ENCODE measurements around the gene SNTA1. TPM values are rescaled to one million over a fixed set of nuclear protein-coding genes. Genes with fewer than 3 reads are reported as not detected.
"Not testable (repeated sequence)": the region's sequence is repeated elsewhere in the genome, so short reads cannot be mapped to it uniquely, and the experiment has no call there.

SNTA1 gene
- total RNA-seq, 1 donor from 2014 or later: 2.6 TPM

DNA sequence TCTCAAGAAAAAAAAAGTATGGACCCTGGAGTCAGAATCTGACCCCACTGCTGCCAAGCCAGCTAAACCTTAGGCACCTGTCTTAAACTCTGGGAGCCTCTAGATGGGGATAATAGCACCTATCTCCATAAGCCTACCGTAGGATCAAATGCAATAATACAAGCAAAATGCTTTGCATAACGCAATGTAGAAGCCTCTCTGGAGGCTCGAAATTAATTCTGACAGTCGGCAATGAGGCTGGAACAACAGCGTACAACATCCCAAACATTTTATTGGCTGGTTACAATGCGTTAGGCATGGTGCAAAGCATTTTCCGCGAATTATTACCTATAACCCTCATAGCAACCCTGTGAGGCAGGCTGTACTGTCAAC is 42.8 kb downstream of the SNTA1 start:
- intact Hi-C loops (cut with micrococcal nuclease): loop anchor here (1.0 to 2.0 kb wide), 3 partner anchors 44 to 593 kb away; partner anchors contain the start of genes ACTL10 and RALY

DNA sequence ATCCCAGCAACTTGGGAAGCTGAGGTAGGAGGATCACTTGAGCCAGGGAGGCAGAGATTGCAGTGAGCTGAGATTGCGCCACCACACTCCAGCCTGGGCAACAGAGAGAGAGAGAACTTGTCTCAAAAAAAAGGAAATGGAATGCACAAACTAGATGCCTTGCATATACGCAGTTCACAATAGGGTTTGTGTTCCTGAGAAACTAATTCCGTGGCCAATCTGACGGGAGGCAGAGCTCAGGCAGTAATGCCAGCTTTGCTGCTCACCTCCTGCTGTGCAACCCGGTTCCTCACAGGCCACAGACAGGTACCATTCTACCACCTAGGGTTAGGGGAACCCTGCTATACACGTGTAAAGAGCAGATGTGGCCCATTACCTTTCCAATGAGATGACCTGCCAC is 43.6 kb downstream of the SNTA1 start:
- intact Hi-C loops (cut with micrococcal nuclease): loop anchor here (2.0 kb wide), 1 partner anchor 267 kb away; the partner anchor contains the start of gene ACTL10

DNA sequence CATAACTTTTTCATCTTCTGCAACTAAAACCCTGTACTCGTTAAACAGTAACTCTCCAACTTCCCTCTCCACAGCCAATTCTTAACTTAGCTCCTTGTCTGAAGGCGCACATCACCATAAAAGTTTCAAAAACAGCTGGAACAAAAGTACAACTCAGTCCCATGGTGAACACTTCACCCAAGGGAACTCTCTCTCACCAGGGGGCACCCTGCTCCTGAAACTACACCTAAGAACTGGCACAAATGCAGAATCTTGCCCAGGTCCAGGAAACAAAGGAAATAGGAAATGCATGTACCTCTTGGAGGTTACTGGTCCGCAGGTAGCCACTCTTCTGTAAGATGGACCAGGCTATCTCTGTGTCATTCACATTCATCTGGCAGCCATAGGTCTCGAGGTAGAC is 48.8 kb downstream of the SNTA1 start:
- intact Hi-C loops (cut with micrococcal nuclease): no loop called here

DNA sequence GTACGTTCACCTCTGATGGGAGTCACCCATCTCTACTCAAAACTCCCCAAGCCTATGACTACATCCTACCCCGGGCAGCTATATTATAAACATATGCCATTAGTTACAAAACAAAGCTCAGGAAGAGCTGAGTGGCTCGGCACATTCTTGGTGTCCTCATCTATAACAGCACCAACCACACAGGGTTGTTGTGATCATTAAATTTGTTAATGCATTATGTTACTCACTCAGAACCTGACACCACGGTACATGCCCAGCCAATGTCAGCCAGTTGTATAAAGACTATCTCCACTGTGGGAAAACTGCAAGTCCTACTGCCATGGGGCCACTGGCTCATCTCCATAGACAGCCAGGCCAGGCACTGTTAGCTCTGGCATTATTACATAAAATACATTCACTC is 50.0 kb downstream of the SNTA1 start:
- intact Hi-C loops (cut with micrococcal nuclease): no loop called here

DNA sequence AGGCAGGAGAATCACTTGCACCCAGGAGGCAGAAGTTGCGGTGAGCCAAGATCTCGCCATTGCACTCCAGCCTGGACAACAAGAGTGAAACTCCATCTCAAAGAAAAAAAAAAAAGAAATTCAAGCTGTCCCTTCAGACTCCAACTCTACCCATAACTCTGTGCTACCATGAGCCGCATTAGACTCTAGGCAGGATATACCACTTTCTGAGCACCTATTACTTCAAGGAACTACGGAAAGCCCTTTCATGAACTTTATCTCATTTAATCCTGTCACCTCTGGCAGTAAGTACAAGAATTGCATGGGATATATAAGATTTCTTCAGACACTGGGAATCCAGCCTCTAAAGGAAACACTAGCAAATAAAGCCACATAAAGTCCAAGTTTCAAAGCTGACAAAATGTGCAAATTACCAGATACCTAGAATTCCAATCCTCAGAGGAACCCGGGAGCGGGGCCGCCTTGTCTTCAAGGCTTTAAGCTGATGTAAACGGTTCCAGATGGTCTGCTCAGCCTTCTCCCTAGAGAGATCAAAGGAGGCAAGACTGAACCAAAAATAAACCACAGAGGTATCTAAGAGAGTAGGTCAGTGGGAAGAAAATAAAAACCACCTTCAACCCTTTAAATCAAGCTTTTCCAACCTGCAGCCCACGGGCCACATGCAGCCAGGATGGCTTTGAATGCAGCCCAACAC is 51.7 kb downstream of the SNTA1 start:
- intact Hi-C loops (cut with micrococcal nuclease): no loop called here

DNA sequence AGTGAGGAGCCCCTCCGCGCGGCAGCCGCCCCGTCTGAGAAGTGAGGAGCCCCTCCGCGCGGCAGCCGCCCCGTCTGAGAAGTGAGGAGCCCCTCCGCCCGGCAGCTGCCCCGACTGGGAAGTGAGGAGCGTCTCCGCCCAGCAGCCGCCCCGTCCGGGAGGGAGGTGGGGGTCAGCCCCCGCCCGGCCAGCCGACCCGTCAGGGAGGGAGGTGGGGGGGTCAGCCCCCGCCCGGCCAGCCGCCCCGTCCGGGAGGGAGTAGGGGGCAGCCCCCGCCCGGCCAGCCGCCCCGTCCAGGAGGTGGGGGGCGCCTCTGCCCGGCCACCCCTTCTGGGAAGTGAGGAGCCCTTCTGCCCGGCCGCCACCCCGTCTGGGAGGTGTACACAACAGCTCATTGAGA is 54.2 kb downstream of the SNTA1 start:
- intact Hi-C loops (cut with micrococcal nuclease): not testable (repeated sequence)

DNA sequence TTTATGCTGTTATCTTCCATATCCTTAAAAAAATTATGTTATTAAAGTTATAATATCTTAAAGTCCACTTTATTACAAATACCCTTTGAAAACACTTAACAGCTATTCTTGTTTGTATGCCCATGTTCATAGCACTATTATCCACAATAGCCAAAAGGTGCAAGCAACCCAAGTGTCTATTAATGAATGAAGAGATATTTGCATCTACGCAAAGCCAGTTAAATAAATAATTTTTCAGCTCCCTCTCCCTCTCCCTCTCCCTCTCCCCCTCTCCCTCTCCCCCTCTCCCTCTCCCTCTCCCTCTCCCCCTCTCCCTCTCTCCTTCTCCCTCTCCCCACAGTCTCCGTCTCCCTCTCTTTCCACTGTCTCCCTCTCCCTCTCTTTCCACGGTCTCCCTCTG is 55.3 kb downstream of the SNTA1 start:
- intact Hi-C loops (cut with micrococcal nuclease): no loop called here

DNA sequence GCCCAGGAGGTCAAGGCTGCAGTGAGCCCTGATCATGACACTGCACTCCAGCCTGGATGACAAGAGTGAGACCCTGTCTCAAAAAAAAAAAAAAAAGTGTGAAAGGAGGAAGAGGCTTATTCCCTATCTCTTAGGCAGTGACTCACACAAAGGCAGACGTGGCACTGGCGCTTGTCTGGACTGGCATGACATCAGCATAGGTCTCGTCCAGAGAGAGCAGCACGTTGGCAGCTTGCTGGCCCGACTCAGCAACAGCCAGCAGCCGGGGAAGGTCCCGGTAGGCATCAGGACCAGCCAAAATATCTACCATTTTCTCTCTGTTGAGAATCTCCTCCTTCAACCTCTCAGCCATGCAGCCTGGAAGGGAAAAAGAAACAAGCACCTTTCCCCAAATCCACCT is 56.4 kb downstream of the SNTA1 start:
- intact Hi-C loops (cut with micrococcal nuclease): no loop called here

DNA sequence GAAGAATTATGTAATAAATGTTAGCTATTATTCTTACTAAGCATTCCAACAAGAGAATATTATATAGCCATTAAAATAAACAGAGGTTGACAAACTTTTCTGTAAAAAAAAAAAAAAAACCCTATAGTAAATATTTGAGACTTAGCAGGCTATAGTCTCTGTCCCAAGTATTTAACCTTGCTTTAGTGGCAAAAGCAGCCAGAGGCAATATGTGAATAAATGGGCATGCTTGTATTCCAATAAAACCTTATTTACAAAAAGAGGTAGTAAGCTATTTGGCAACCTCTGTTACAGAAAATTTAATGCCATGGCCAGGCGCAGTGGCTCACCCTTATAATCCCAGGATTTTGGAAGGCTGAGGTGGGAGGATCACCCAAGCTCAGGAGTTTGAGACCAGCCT is 56.9 kb downstream of the SNTA1 start:
- intact Hi-C loops (cut with micrococcal nuclease): no loop called here

DNA sequence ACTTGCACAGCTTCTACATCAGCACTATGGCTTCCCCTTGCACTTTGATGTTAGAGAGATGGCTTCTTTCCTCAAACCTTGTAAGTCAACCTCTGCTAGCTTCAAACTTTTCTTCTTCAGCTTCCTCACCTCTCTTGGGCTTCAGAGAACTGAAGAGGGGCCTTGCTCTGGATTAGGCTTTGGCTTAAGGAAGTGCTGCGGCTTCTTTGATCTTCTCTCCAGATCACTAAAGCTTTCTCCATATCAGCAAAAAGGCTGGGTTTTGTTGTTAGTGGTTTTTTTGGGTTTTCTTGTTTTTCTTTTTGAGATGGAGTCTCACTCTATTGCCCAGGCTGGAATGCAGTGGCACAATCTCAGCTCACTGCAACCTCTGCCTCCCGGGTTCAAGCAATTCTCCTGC is 66.2 kb downstream of the SNTA1 start:
- intact Hi-C loops (cut with micrococcal nuclease): no loop called here

DNA sequence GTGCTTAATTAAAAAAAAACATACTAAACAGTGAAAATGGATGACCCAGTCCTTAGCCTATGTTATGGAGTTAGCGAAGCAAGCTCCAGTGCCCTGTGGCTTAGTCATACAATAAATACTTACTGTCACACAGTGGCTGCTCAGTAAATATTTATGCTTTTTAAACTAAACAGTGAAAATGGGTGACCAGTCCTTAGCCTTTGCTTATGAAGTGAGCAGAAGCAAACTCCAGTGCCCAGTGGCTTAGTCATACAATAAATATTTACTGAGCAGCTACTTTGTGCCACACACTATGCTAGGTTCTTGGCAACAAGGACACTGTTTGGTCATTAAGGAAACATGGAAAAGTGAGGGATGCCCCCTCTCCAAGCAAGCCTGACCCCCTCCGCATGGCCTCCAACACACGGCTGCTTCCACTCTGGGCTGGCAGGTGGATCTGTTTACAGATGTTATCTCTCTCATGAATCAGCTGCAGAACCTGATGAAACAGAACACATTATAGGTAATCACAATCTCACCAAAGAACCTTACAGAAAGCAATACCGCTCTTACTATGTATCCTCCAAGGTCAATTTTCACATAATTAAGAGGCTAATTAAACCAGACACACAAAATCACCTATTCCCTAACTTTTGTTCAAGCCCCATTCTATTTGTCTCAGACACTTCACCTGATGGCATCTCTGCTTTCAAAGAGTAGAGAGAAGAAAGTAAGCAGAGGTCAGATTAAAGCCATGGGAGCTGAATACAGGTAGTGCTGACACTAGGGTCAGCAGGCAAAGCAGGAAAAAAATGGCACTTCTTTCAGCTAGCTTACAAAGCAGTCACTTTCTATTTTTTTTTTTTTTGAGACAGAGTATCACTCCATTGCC is 69.6 kb downstream of the SNTA1 start:
- intact Hi-C loops (cut with micrococcal nuclease): no loop called here

DNA sequence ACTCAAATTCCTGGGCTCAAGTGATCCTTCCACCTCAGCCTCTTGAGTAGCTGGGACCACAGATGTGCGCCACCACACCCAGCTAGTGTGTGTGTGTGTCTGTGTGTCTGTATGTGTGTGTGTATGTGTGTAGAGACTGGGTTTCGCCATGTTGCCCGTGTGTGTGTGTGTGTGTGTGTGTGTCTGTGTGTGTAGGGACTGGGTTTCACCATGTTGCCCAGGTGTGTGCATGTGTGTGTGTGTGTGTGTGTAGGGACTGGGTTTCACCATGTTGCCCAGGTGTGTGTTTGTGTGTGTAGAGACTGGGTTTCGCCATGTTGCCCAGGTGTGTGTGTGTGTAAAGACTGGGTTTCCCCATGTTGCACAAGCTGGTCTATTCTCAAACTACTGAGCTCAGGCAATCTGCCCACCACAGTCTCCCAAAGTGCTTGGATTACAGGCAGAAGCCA is 70.5 kb downstream of the SNTA1 start:
- intact Hi-C loops (cut with micrococcal nuclease): no loop called here

DNA sequence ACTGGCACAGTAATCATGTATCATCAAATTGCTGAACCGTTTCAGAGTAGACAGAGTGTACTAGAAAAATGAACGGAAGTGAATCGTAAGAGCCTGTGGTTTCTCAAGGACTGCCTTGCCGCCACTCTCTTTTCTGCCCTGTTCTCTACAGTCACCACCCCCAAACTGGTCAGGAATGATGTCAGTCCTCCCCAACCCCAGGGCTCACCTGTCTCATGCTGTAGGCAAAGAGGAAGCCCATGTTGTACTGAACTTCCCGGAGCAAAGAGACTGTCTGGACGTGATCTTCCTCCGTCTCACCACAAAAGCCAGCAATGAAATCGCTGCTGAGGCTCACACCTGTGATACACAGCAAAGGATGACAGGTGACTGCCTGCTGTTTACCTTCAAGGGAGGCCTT is 73.3 kb downstream of the SNTA1 start:
- intact Hi-C loops (cut with micrococcal nuclease): no loop called here

DNA sequence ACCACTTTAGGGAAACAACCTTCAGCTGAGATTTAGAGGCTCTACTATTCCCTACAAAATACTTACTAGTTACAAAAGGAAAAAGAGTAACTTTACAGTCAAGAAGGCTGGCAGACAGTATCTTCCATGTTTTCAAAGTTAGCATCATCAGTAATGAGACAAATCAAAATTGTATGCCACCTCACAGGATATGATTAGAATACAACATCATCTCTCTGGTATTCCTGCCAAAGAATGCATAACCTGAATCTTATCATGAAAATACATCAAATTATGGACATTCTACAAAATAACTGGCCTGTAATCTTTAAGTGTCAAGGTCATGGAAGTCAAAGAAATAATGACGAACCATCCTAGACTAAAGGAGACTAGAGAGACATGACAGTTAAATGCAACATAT is 80.7 kb downstream of the SNTA1 start:
- intact Hi-C loops (cut with micrococcal nuclease): no loop called here

DNA sequence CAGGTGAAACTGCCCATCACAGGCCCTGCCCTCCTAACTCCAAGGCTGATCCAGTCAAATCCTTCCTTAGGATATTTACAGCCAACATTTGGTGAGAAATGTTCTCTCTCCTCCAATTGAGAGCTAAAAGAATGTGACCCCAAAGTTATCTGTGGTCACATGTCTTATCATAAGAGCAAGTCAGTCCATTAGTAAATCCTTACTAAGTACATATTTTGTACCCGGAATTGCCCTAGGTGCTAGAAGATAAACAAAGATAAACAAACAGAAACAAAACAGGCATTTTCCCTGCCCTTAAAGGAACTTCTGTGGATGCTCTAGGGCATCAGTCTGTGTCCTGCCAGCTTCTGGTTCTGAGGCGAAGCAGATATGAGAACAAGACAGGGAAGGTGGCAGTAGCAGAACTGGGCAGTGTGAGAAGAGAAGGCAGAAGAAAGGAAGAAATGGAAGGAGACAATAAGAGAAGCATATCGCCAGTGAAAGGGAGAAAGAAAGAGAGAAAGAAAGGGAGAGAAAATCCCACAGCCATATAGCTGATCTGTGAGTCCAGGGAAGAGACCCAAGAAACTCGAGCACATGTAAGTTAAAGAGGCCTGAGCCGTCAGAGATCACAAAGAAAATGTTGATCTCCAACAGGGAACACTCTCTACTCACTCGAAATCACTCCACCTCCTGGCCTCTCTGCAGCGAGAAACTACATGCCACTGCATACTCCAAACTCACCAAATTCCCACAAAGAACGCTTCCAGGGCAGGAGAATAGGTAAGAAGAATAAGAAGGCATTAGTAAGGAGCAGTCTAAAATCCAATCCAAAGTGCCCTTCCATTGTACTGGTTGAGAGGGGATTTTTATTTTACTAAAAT is 83.9 kb downstream of the SNTA1 start:
- intact Hi-C loops (cut with micrococcal nuclease): no loop called here

Other genes starting within 250 kb of the SNTA1 start
- gene BPIFA3, start 226.4 kb downstream of the SNTA1 start, total RNA-seq: not detected in 2 replicates
- not detected in 2 replicates for gene BPIFA1, start 207.8 kb downstream of the SNTA1 start, total RNA-seq
- not detected in 2 replicates for gene BPIFB1, start 160.5 kb downstream of the SNTA1 start, total RNA-seq
- gene CDK5RAP1, start 42.2 kb downstream of the SNTA1 start, total RNA-seq: 38.3 and 38.5 TPM in 2 replicates
- gene CBFA2T2, start 46.3 kb upstream of the SNTA1 start, total RNA-seq: 14.1 and 15.6 TPM in 2 replicates
- gene C20orf144, start 218.6 kb upstream of the SNTA1 start, total RNA-seq: 0.25 TPM in 1 of 2 replicates, not detected in the other
- gene ACTL10, start 223.2 kb upstream of the SNTA1 start, total RNA-seq: 2.9 and 3.0 TPM in 2 replicates
- 34.1 and 35.1 TPM in 2 replicates for gene NECAB3, start 230.7 kb upstream of the SNTA1 start, total RNA-seq
- gene E2F1, start 242.6 kb upstream of the SNTA1 start, total RNA-seq: 71.9 and 73.9 TPM in 2 replicates

Measured in T-helper 2 cell treated with Interferon-gamma antibody and Interleukin-4, amounts not matched to agents 100 ng/mL and 5 ng/mL, for 36 hours (primary cell).